Astrocyte of the spinal cord (primary cell): ENCODE data around the gene HS3ST5.

ENCODE experiments used
- DNase-seq: peaks from one replicate; pipeline ENCODE4 v3.0.0; 2011; ENCODE audit warnings: low read depth, low spot score
- H3K4me3 ChIP-seq: 2 replicates; pipeline ENCODE4 v1.5.1; 2011; ENCODE audit warnings: low read depth, mild to moderate bottlenecking, low read length, moderate library complexity
- CTCF ChIP-seq: IDR thresholded peaks from 2 replicates; pipeline ENCODE4 v1.5.1; 2012; ENCODE audit warnings: low read depth, mild to moderate bottlenecking, low read length, inconsistent platforms
- in situ Hi-C: cut with HindIII; loops from 2 replicates; pipeline ENCODE4 v1.10.0; 2017; ENCODE audit warnings: low sequenced_read_pairs

Gene HS3ST5

GRCh38 chr6:114061741-114062140, 281.1 kb downstream of the HS3ST5 start:
- TF ChIP-seq CTCF, result no peak
- DNase-seq, result no peak
- in situ Hi-C loops, result no loop called here
- H3K4me3 ChIP-seq, result no peak overlapping the region

- DNase-seq, result no peak
- in situ Hi-C loops, result no loop called here
- no peak for TF ChIP-seq CTCF
- H3K4me3 ChIP-seq, result no peak overlapping the region
These were observed 281.7 kb downstream of the HS3ST5 start for GRCh38 chr6:114061116-114061515.

GRCh38 chr6:114058435-114058834, 284.4 kb downstream of the HS3ST5 start:
- DNase-seq, result no peak
- in situ Hi-C loops, result no loop called here
- no peak overlapping the region for H3K4me3 ChIP-seq
- no peak for TF ChIP-seq CTCF

- TF ChIP-seq CTCF, result no peak
- no peak overlapping the region for H3K4me3 ChIP-seq
- no peak for DNase-seq
- in situ Hi-C loops, result no loop called here
These were observed 287.1 kb downstream of the HS3ST5 start for GRCh38 chr6:114055763-114056162.

GRCh38 chr6:114055349-114055748, 287.5 kb downstream of the HS3ST5 start:
- DNase-seq, result no peak
- TF ChIP-seq CTCF, result no peak
- no peak overlapping the region for H3K4me3 ChIP-seq
- in situ Hi-C loops, result no loop called here

- TF ChIP-seq CTCF, result no peak
- H3K4me3 ChIP-seq, result no peak overlapping the region
- in situ Hi-C loops, result no loop called here
- DNase-seq, result no peak
These were observed 289.0 kb downstream of the HS3ST5 start for GRCh38 chr6:114053791-114054190.

GRCh38 chr6:114052141-114052540, 290.7 kb downstream of the HS3ST5 start:
- H3K4me3 ChIP-seq, result no peak overlapping the region
- in situ Hi-C loops, result no loop called here
- DNase-seq, result no peak
- no peak for TF ChIP-seq CTCF
